GM10248 (cell line): Measurements from ENCODE around the gene ALOX12B.
"Not testable (repeated sequence)": the region's sequence is repeated elsewhere in the genome, so short reads cannot be mapped to it uniquely, and the experiment has no call there.

ENCODE experiments used
- CTCF ChIA-PET: fragments of 300-600 bp; sonication (Branson Sonifier 250); formaldehyde crosslinking; extraction: SDS; loops from one replicate; lab custom pipeline; 2021; ENCODE audit warnings: antibody characterized with exemption; lab: Yijun Ruan, JAX
- POLR2A ChIA-PET: fragments of 350-650 bp; sonication (Branson Sonifier 250); formaldehyde crosslinking; extraction: SDS; loops from one replicate; lab custom pipeline; 2020; ENCODE audit warnings: antibody characterized with exemption; lab: Yijun Ruan, JAX
- DNase-seq: peaks from one replicate; pipeline ENCODE4 v3.0.0; 2012; ENCODE audit errors: extremely low spot score
- CTCF ChIP-seq: IDR thresholded peaks from 2 replicates; pipeline ENCODE4 v1.5.1; 2012; ENCODE audit warnings: mild to moderate bottlenecking, low read depth; ENCODE audit errors: extremely low read depth, missing control alignments, control extremely low read depth

The ALOX12B gene

GRCh38 chr17:8064561-8065019 is 22.9 kb downstream of the ALOX12B start:
- ChIA-PET POLR2A (no interaction called here), CTCF (interaction anchor here (1.5 to 11.4 kb wide), 2 partner anchors 10 to 28 kb away, joined by 4 to 299 read pairs; no protein-coding TSS in a partner anchor)
- DNase-seq: no peak
- no peak for TF ChIP-seq CTCF

- no peak for TF ChIP-seq CTCF
- ChIA-PET CTCF (interaction anchor here (1.5 to 11.4 kb wide), 2 partner anchors 11 to 29 kb away, joined by 4 to 299 read pairs; no protein-coding TSS in a partner anchor), POLR2A (no interaction called here)
- DNase-seq: no peak
These were observed 23.6 kb downstream of the ALOX12B start for GRCh38 chr17:8063761-8064534.

- ChIA-PET POLR2A (interaction anchor here (0.6 kb wide), 1 partner anchor 184 kb away, joined by 4 read pairs; no protein-coding TSS in a partner anchor), CTCF (interaction anchor here (1.4 to 11.4 kb wide), 7 partner anchors 12 to 720 kb away, joined by 3 to 299 read pairs (median 102); partner anchors contain the start of genes ALOX12B and ALOXE3)
- TF ChIP-seq CTCF: no peak
- DNase-seq: no peak
These were observed 24.6 kb downstream of the ALOX12B start for GRCh38 chr17:8062807-8063483.

- TF ChIP-seq CTCF: no peak
- no peak for DNase-seq
- ChIA-PET POLR2A (interaction anchor here (0.6 kb wide), 1 partner anchor 185 kb away, joined by 4 read pairs; no protein-coding TSS in a partner anchor), CTCF (interaction anchor here (1.4 to 11.4 kb wide), 7 partner anchors 12 to 720 kb away, joined by 3 to 299 read pairs (median 102); partner anchors contain the start of genes ALOX12B and ALOXE3)
These were observed 25.1 kb downstream of the ALOX12B start for GRCh38 chr17:8062435-8062806.

GRCh38 chr17:8061851-8062250 is 25.7 kb downstream of the ALOX12B start:
- POLR2A ChIA-PET, DNase-seq: not testable (repeated sequence)
- CTCF ChIA-PET: interaction anchor here (0.8 to 11.4 kb wide), 13 partner anchors 13 to 724 kb away, joined by 3 to 299 read pairs (median 11); partner anchors contain the start of genes ALOX12B and ALOXE3

- CTCF ChIA-PET: interaction anchor here (0.7 to 11.4 kb wide), 43 partner anchors 8 to 834 kb away, joined by 3 to 299 read pairs (median 4); partner anchors contain the start of genes ALOX12B, ALOXE3, BORCS6 and CNTROB
- peak; percentile 68 for DNase-seq
- POLR2A ChIA-PET: no interaction called here
- peak; percentile 69 for TF ChIP-seq CTCF
These were observed 27.2 kb downstream of the ALOX12B start for GRCh38 chr17:8060274-8060673.
